ENCODE measurements around the gene ALG12.

Gene ALG12

DNA sequence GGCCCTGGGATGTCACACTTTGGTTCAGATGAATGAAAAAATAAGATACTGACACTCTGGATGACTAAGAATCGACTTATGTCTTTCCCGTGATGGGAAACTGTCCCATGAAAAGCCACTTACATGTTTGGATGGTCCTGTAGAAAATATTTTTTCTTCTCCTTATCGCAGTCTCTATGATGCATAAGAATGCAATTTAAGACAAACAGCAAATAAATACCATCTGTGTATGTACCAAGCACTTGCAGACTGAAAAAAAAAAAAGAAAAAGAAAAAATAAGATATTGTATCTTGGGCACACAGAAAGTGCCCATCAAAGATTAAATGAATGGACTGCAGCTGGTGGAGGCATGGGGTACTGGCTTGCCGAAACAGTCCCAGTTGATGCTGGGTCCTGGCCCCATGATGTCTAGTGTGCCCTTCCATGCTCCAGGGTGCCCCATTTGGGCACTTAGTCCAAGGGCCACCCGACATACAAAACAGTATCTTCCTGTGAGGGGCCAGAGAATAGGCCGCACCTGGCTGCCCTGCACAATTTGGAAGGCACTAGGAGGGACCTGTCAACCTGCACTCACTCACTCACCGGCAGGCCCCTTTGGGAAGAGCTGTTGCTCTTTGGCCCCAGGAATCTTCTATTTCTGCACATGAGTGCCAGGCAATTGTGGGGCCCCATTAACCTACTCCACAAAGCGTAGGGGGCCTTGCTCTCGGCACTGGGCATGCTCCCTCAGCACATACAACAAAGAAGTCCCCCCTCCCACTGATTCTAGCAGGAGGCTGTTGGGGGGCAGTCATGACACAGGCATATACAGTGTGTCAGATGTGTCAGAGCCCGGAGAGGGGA is 67.1 kb downstream of the ALG12 start:
- H3K4me3 ChIP-seq (ENCODE audit: low read depth, low read length): no peak overlapping the region

Data from iPS-11a (cell line).